Mesenteric fat pad (tissue), 1 donor: ENCODE measurements around the gene PSME3IP1. TPM values are rescaled to one million over a fixed set of nuclear protein-coding genes. Genes with fewer than 3 reads are reported as not detected.
"Not testable (repeated sequence)": the region's sequence is repeated elsewhere in the genome, so short reads cannot be mapped to it uniquely, and the experiment has no call there.

ENCODE experiments used
- DNase-seq: peaks from one replicate; pipeline ENCODE4 v3.0.0-alpha.2; 2020; ENCODE audit warnings: low spot score
- total RNA-seq: library from RNA; stranded (reverse); fragmentation: NEBNext Ultra II Directional; extraction: Animal tissue kit (Norgen Biotek cat#: 25700); gene quantifications from one replicate; pipeline ENCODE4 v1.2.1, GENCODE V29; 2021
- donor health status: DM: yes; HTN: yes; CAD: no.

Gene PSME3IP1
- total RNA-seq, 1 donor from 2014 or later = 61.1 TPM

- not testable (repeated sequence) for DNase-seq
These were observed 14.5 kb upstream of the PSME3IP1 start for GRCh38 chr16:57200321-57200720.

- no peak for DNase-seq
These were observed 10.9 kb upstream of the PSME3IP1 start for GRCh38 chr16:57196753-57197152.

- no peak for DNase-seq
These were observed 10.4 kb upstream of the PSME3IP1 start for GRCh38 chr16:57196286-57196685.

- DNase-seq = no peak
These were observed 8.7 kb upstream of the PSME3IP1 start for GRCh38 chr16:57194512-57194911.

GRCh38 chr16:57192720-57193486 lies 7.1 kb upstream of the PSME3IP1 start:
- DNase-seq = no peak

GRCh38 chr16:57192146-57192545 lies 6.3 kb upstream of the PSME3IP1 start:
- no peak for DNase-seq

- DNase-seq = no peak
These were observed 5.3 kb upstream of the PSME3IP1 start for GRCh38 chr16:57191056-57191571.

GRCh38 chr16:57190136-57190535 lies 4.3 kb upstream of the PSME3IP1 start:
- no peak for DNase-seq

- not testable (repeated sequence) for DNase-seq
These were observed 3.7 kb upstream of the PSME3IP1 start for GRCh38 chr16:57189527-57189926.

GRCh38 chr16:57188711-57189002 lies 2.8 kb upstream of the PSME3IP1 start:
- no peak for DNase-seq

GRCh38 chr16:57187902-57188710 lies 2.3 kb upstream of the PSME3IP1 start:
- DNase-seq = not testable (repeated sequence)

GRCh38 chr16:57186872-57187854 lies 1.3 kb upstream of the PSME3IP1 start:
- DNase-seq = no peak

- no peak for DNase-seq
These were observed 344 bp downstream of the PSME3IP1 start for GRCh38 chr16:57185446-57185944.

GRCh38 chr16:57184887-57185445 lies 873 bp downstream of the PSME3IP1 start:
- DNase-seq = no peak

- no peak for DNase-seq
These were observed 1.7 kb downstream of the PSME3IP1 start for GRCh38 chr16:57184113-57184512.

- no peak for DNase-seq
These were observed 6.5 kb downstream of the PSME3IP1 start for GRCh38 chr16:57179215-57179828.

GRCh38 chr16:57178793-57179212 lies 7.0 kb downstream of the PSME3IP1 start:
- no peak for DNase-seq

GRCh38 chr16:57178196-57178595 lies 7.6 kb downstream of the PSME3IP1 start:
- no peak for DNase-seq

GRCh38 chr16:57175896-57176295 lies 9.9 kb downstream of the PSME3IP1 start:
- DNase-seq = no peak

- no peak for DNase-seq
These were observed 13.0 kb downstream of the PSME3IP1 start for GRCh38 chr16:57172721-57173290.
